ENCODE results near the gene UBASH3B.

Gene UBASH3B

DNA sequence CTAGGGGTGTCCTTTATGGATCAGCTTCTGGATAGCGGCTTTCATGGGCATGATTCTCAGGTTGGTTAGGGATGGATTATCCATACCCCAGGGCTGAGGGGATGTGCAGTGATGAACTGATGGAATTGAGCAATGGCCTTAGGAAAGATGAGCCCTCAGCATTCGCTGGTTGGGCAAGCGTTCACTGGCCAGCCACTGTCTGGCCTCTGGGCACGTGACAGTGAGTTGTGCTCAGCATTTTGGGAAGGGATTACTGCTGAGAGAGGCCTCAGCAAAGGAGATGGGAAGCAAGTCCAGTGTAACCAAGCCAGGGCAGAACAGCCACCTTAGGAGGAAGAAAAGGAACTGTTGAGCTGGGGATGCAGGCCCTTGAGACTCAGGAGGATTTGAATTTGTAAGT is 17.4 kb downstream of the UBASH3B start:
- TF ChIP-seq, protein P1, sequence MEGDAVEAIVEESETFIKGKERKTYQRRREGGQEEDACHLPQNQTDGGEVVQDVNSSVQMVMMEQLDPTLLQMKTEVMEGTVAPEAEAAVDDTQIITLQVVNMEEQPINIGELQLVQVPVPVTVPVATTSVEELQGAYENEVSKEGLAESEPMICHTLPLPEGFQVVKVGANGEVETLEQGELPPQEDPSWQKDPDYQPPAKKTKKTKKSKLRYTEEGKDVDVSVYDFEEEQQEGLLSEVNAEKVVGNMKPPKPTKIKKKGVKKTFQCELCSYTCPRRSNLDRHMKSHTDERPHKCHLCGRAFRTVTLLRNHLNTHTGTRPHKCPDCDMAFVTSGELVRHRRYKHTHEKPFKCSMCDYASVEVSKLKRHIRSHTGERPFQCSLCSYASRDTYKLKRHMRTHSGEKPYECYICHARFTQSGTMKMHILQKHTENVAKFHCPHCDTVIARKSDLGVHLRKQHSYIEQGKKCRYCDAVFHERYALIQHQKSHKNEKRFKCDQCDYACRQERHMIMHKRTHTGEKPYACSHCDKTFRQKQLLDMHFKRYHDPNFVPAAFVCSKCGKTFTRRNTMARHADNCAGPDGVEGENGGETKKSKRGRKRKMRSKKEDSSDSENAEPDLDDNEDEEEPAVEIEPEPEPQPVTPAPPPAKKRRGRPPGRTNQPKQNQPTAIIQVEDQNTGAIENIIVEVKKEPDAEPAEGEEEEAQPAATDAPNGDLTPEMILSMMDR (IDR thresholded peaks at IDR 0.05; ENCODE audit: extremely low read depth, insufficient read depth, missing control alignments), result no peak
- DNase-seq (ENCODE audit: low spot score), result no peak
- in situ Hi-C loops (cut with MboI; ENCODE audit: low pct_unique_long_range_greater_than_20kb, low sequenced_read_pairs, unreplicated experiment), result no loop called here

GRCh38 chr11:122673701-122674100 is 18.2 kb downstream of the UBASH3B start:
- in situ Hi-C loops (cut with MboI; ENCODE audit: low pct_unique_long_range_greater_than_20kb, low sequenced_read_pairs, unreplicated experiment), result no loop called here
- DNase-seq (ENCODE audit: low spot score), result no peak
- TF ChIP-seq, protein P1 (IDR thresholded peaks at IDR 0.05; ENCODE audit: extremely low read depth, insufficient read depth, missing control alignments), result no peak

DNA sequence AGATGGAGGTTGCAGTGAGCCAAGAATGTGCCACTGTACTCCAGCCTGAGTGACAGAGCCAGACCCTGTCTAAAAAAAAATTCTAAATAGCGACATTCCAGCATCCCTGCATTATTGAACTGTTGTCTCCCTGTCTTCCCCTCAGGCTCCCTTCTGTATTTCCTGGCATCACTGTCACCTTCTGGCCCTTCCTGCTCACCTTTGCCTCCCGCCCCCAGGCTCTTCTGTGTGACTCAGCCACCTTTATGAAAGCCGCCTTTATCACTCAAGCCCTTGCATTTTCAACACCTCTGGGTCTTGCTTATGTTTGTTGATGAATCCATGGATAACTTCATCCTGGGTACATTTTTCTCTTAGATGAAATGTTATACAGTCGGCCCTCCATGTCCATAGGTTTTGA is 21.1 kb downstream of the UBASH3B start:
- no peak for DNase-seq (ENCODE audit: low spot score)
- in situ Hi-C loops (cut with MboI; ENCODE audit: low pct_unique_long_range_greater_than_20kb, low sequenced_read_pairs, unreplicated experiment), result no loop called here
- TF ChIP-seq, protein P1 (IDR thresholded peaks at IDR 0.05; ENCODE audit: extremely low read depth, insufficient read depth, missing control alignments), result no peak

- no peak for DNase-seq (ENCODE audit: low spot score)
- TF ChIP-seq, protein P1 (IDR thresholded peaks at IDR 0.05; ENCODE audit: extremely low read depth, insufficient read depth, missing control alignments), result no peak
- in situ Hi-C loops (cut with MboI; ENCODE audit: low pct_unique_long_range_greater_than_20kb, low sequenced_read_pairs, unreplicated experiment), result no loop called here
Measured at GRCh38 chr11:122677256-122677655, 21.7 kb downstream of the UBASH3B start.

- no peak for DNase-seq (ENCODE audit: low spot score)
- in situ Hi-C loops (cut with MboI; ENCODE audit: low pct_unique_long_range_greater_than_20kb, low sequenced_read_pairs, unreplicated experiment), result no loop called here
- TF ChIP-seq, protein P1 (IDR thresholded peaks at IDR 0.05; ENCODE audit: extremely low read depth, insufficient read depth, missing control alignments), result no peak
Measured at GRCh38 chr11:122678406-122678805, 22.9 kb downstream of the UBASH3B start.

GRCh38 chr11:122679466-122679865 is 23.9 kb downstream of the UBASH3B start:
- TF ChIP-seq, protein P1 (IDR thresholded peaks at IDR 0.05; ENCODE audit: extremely low read depth, insufficient read depth, missing control alignments), result no peak
- DNase-seq (ENCODE audit: low spot score), result no peak
- in situ Hi-C loops (cut with MboI; ENCODE audit: low pct_unique_long_range_greater_than_20kb, low sequenced_read_pairs, unreplicated experiment), result no loop called here

DNA sequence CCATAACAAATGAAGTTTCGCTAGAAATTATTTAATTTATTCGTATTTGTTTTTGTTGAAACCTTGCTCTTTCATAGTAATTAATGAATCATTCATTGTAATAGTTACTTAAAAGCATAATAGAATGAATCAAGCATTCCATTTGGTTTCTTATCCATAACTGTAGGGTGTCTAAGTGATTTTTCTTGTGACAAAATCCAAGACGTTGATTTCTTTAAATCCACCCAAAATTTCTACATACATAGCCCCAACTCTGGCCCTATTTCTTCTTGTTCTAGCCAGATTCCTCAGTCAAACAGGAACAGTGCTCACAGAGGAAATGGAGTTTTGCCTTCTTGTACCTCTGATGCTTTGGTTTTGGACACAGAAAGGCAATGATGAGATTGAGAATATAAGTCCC is 25.5 kb downstream of the UBASH3B start:
- in situ Hi-C loops (cut with MboI; ENCODE audit: low pct_unique_long_range_greater_than_20kb, low sequenced_read_pairs, unreplicated experiment), result no loop called here
- TF ChIP-seq, protein P1 (IDR thresholded peaks at IDR 0.05; ENCODE audit: extremely low read depth, insufficient read depth, missing control alignments), result no peak
- DNase-seq (ENCODE audit: low spot score), result no peak
